Cardiac muscle cell (in vitro differentiated cells and primary cell): ENCODE results near the gene PSMD4. TPM values are rescaled to one million over a fixed set of nuclear protein-coding genes. Genes with fewer than 3 reads are reported as not detected.
A peak's percentile ranks its signal among the peaks of the same experiment; 100 is the strongest.

Experiments used
- DNase-seq, 2 donors: peaks; one replicate each; pipeline versions ENCODE4 v3.0.0 to v3.0.0-alpha.2; 2010 to 2017; ENCODE audit warnings: low read depth in 1 of 2, low spot score in 1 of 2
- H3K27ac ChIP-seq: fragments of 200-600 bp; sonication (generic); 2 replicates; pipeline ENCODE4 v1.5.1; 2016
- H3K27me3 ChIP-seq: fragments of 200-600 bp; sonication (generic); 2 replicates; pipeline ENCODE4 v1.6.0; 2016; ENCODE audit warnings: control low read depth
- H3K36me3 ChIP-seq: fragments of 200-600 bp; sonication (generic); 2 replicates; pipeline ENCODE4 v1.5.1; 2016; ENCODE audit warnings: control low read depth
- H3K4me1 ChIP-seq: fragments of 200-600 bp; sonication (generic); 2 replicates; pipeline ENCODE4 v1.8.1; 2017; ENCODE audit warnings: low read depth, mild to moderate bottlenecking, mixed run types
- H3K4me3 ChIP-seq: fragments of 200-600 bp; sonication (generic); 2 replicates; pipeline ENCODE4 v1.5.1; 2016; ENCODE audit warnings: mild to moderate bottlenecking
- H3K9me3 ChIP-seq: fragments of 200-600 bp; sonication (generic); 2 replicates; pipeline ENCODE4 v1.5.1; 2017; ENCODE audit warnings: low read depth, mild to moderate bottlenecking, control low read depth
- polyA plus RNA-seq: library from polyadenylated mRNA; unstranded; fragments of >200 nt; fragmentation: Nextera tagmentation; extraction: Ambion mirVana; gene quantifications from 2 replicates; pipeline ENCODE4 v1.2.1, GENCODE V29; 2016
- total RNA-seq: library from RNA; depleted of rRNA; stranded (reverse); fragments of >200 nt; gene quantifications from 2 replicates; pipeline ENCODE4 v1.2.3, GENCODE V29; 2016
- TF ChIP-seq, protein P1 (sequence below): IDR thresholded peaks from 2 replicates; pipeline ENCODE4 v1.5.1; 2012; ENCODE audit warnings: low read depth, mild to moderate bottlenecking, low read length

PSMD4 gene
- total and polyA plus RNA-seq, 2 experiments from 2014 or later: 140 to 277 TPM

DNA sequence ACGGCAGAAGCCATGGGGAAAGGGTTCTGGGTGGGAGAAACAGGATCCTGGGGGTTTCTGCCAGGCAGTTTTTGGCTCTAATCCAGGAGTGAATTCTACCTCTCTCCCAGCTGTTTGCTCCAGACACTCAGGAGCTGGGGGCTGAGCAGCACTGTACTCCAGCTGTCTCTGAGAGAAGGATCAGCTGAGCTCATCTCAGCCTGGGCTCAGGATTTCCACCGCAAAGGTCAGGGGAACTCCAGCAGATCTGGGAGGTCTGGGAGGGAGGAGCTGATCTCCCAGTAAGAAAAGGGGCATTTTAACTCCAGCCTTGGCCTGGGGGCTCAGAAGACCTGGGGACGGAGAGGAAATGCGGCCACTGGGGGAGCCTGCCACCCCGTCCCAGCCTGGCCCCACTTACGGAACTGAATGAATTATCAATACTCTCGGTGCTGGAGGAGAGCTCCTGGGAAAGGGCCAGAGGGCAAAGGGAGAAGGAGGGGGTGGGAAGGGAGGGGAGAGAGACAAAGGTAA is 55.3 kb downstream of the PSMD4 start:
- H3K36me3 ChIP-seq: peaks cover 38% of the 10 kb centered on the region

DNA sequence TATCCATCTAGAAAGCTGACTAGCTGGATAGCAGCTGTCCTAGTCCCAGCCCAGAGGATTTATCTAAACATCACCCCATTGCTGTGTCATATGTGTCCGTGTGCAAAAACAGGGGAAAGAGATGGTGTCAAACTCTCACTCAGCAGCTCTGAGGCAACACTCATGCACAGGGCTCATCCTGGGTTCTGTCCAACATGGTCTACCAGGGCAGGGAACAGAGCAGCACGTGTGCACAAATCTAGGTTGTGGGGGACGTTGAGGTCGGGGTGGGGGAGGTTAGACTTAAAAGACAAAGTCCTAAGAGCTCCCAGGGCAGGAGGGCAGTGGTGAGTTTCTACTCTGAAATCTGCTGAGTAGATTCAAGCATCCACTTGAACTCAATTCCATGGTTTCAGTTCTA is 56.5 kb downstream of the PSMD4 start:
- Histone ChIP-seq H3K4me3 (no peak overlapping the region), H3K36me3 (peaks cover 32% of the 10 kb centered on the region), H3K4me1 (no peaks in the 10 kb centered on the region), H3K9me3 (no peaks in the 10 kb centered on the region), H3K27me3 (no peaks in the 10 kb centered on the region), H3K27ac (no peak overlapping the region)
- peak in 1 of 2 donors; percentile 45 for DNase-seq
- TF ChIP-seq, protein P1, sequence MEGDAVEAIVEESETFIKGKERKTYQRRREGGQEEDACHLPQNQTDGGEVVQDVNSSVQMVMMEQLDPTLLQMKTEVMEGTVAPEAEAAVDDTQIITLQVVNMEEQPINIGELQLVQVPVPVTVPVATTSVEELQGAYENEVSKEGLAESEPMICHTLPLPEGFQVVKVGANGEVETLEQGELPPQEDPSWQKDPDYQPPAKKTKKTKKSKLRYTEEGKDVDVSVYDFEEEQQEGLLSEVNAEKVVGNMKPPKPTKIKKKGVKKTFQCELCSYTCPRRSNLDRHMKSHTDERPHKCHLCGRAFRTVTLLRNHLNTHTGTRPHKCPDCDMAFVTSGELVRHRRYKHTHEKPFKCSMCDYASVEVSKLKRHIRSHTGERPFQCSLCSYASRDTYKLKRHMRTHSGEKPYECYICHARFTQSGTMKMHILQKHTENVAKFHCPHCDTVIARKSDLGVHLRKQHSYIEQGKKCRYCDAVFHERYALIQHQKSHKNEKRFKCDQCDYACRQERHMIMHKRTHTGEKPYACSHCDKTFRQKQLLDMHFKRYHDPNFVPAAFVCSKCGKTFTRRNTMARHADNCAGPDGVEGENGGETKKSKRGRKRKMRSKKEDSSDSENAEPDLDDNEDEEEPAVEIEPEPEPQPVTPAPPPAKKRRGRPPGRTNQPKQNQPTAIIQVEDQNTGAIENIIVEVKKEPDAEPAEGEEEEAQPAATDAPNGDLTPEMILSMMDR: no peak

More for the DNA sequence above, 55.3 kb downstream of the PSMD4 start:
- peak in 1 of 2 donors; percentile 76 for DNase-seq
- no peak overlapping the region for H3K4me3 ChIP-seq
- H3K27me3 ChIP-seq: no peaks in the 10 kb centered on the region
- no peaks in the 10 kb centered on the region for H3K9me3 ChIP-seq
- no peaks in the 10 kb centered on the region for H3K4me1 ChIP-seq
- TF ChIP-seq, protein P1: no peak
- H3K27ac ChIP-seq: peak overlapping the region; percentile 43

DNA sequence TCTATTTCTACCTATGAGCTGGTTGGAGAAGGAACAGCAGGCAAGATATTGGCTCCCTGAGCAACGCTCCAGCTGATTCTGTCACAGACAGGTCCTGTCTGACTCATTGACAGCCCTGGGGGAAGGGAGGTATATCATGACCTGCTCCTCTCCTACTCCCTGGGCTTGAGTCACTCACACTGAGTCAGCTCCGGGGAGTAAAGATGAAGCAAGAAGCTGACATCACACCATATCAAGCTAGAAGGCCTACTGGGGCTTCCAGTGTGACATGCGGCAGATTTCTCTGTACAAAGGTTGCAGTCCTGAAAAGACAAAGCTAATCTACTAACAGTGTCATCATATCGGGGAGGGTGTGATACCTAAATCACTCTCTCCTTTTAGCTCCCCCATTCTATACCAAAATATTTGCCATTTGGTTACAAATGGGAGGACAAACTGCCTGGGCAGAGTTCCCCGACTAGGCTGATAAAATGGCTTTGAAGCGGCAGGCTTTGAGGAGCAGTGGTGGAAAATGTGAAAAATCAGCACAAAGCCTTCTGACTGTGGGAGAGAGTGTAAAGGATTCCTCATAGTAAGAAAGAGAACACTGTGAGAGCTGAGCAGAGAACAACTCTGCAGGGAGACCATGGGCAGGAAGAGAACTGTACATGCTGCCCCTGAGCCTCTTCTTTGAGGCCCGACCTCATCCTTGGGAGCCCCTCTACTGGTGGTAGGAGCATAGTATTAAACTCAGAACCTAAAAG is 57.2 kb downstream of the PSMD4 start:
- TF ChIP-seq, protein P1: no peak
- peaks cover 26% of the 10 kb centered on the region for H3K36me3 ChIP-seq
- H3K9me3 ChIP-seq: no peaks in the 10 kb centered on the region
- no peaks in the 10 kb centered on the region for H3K4me1 ChIP-seq
- H3K27ac ChIP-seq: peak overlapping the region; percentile 36
- no peak overlapping the region for H3K4me3 ChIP-seq
- no peaks in the 10 kb centered on the region for H3K27me3 ChIP-seq
- DNase-seq: peak in 1 of 2 donors; percentile 99

DNA sequence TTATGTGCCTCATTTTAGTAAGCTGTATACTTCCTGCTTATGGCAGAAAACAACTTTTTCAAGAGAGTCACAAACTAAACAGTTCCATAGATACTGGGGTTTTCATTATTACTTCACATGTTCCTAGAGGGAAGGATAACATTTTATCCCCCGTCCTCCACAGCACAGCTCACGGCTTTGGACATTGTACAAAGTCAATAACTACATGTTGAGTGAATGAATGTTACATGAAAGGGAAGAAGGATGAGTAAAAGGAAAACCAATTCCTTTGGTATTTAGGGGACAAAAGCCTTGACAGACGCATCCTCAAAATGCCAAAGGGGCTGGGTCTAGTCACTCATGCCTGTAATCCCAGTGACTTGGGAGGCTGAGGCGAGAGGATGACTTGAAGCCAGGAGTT is 57.9 kb downstream of the PSMD4 start:
- TF ChIP-seq, protein P1: no peak
- Histone ChIP-seq H3K36me3 (peaks cover 20% of the 10 kb centered on the region), H3K4me3 (no peak overlapping the region), H3K27ac (no peak overlapping the region), H3K4me1 (no peaks in the 10 kb centered on the region), H3K27me3 (no peaks in the 10 kb centered on the region), H3K9me3 (no peaks in the 10 kb centered on the region)
- no peak for DNase-seq

DNA sequence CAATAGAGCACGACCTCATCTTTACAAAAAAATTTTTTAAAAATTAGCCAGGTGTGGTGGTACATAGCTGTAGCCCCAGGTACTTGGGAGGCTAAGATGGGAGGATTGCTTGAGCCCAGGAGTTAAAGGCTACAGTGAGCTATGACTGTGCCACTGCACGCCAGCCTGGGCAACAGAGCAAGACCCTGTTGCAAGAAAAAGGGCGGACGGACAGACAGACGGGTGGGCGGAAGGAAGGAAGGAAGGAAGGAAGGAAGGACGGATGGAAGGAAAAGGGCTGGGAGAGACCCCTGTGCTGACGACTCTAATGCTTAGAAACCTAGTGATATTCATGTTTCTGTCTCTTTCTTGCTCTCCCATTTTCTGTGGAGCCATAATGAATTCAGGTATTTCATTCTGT is 58.3 kb downstream of the PSMD4 start:
- no peak overlapping the region for H3K27ac ChIP-seq
- DNase-seq: no peak
- TF ChIP-seq, protein P1: no peak
- no peaks in the 10 kb centered on the region for H3K27me3 ChIP-seq
- peaks cover 16% of the 10 kb centered on the region for H3K36me3 ChIP-seq
- H3K9me3 ChIP-seq: no peaks in the 10 kb centered on the region
- no peak overlapping the region for H3K4me3 ChIP-seq
- no peaks in the 10 kb centered on the region for H3K4me1 ChIP-seq
